Stimulated activated CD4-positive, alpha-beta T cell treated with anti-CD3 and anti-CD28 coated beads, Interleukin-2, amount 100 ng/mL, for 24 hours (primary cell): ENCODE results near the gene TXNL1.

Experiments used
- DNase-seq, 2 donors: peaks; one replicate each; pipeline ENCODE4 v3.0.0-alpha.2; 2020

The TXNL1 gene

DNA sequence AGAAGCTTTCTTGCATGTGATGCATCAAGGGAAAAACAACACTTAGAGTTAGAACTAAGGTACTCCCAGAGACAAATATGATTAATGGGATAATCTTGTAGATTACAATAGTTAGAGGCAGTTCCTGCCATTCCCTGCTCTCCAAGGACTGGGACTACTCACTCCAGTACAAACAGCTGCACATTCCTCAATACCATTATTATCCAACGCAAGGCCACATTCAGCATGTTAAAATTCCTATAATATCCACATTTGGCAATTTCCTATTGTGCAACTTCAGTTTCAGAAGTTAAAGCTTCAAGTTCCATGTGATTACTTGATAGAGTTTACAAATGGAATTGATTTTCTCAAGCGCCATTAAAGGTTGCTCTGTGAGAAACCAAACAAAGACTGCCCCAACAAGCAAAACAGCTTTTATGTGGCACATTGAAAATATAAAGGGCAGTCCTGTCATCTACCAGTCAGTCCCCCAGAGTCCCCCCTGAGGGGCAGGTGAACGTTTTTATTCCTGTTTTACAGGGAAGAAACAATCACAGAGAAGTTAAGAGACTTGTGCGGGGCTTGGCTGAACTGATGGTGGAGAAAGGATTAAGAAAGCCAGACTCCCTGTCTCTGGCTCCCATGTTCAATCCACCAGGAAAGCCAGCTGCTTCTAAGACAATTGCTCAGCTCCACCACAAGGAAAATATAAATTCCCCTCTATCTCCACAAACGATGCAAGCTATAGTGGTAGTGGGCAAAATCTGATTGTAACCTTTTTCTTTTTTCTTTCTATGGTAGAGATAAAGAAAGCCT, 72.6 kb downstream of the TXNL1 start:
- DNase-seq = no peak

DNA sequence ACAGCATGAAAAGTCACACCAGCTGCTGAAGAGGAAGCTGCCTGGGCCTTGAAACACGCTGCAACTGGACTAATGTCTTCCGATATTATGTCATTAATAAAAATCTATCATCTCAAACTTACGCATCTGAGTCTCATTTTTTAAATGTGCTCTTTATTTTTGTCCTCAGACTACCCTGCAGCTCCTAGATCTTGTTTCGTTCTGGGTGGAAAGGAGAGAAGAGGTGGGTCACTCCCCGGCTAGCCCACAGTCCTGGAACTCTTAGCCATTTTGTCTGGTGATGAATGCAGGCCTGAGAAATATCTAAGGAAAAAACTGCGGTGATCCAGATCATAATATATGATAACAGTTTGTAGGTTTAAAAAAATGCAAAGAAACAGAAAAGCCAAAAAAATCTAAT, 73.3 kb downstream of the TXNL1 start:
- DNase-seq = no peak

DNA sequence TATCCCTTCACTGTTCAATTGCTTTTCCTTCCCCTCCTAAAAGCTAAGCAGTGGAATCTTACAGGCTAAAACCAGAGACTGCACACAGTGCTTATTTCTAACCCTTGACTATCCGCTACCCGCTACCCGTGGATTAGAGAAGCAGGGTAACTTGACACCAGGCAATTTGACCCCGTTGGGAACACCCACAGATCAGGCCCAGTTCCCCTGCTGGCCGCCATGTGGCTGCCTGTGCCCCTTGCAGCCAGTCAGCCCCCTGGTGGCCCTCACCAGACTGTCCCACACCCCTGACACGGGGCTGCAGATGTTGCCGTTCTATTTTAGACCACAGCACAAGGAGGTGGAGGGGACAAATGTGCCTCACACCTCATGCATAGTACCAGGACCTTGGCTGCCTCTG, 74.8 kb downstream of the TXNL1 start:
- DNase-seq = no peak

DNA sequence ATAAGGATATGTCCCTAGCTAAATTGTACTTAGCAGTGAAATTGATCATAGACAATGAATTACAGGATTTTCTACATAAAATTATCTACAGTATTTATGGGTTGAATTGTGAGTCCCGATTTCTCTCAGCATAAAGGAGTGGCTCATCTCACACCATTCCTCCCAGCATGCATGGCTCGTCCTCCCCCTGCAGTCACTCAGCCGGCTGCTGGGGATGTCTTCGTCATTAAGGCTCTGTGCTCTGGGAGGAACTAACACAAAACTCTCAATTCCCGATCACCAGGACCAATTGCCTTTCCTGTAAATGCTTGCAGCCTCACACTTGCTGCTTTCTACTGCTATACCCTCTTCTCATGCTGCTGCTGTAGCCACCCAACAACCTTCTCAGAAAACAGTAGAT, 75.9 kb downstream of the TXNL1 start:
- no peak for DNase-seq

DNA sequence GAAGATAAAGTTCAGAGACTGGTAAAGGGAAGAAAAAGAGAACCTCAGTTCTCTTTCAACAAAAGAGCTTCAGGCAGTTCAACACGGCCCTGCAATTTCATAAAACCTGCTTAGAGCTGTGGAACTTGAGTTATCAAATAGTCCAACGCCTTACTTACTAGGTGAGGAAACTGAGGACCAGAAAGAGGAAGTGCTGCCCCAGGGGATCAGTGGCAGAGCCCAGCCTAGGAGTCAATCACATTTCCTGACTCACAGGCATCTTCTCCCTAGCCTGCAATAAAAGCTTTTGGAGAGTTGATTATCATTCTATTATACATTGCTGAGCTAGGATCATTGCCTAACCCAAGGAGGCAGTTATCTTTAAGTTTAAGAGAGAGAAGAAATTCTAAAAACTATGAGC, 77.4 kb downstream of the TXNL1 start:
- DNase-seq = no peak

DNA sequence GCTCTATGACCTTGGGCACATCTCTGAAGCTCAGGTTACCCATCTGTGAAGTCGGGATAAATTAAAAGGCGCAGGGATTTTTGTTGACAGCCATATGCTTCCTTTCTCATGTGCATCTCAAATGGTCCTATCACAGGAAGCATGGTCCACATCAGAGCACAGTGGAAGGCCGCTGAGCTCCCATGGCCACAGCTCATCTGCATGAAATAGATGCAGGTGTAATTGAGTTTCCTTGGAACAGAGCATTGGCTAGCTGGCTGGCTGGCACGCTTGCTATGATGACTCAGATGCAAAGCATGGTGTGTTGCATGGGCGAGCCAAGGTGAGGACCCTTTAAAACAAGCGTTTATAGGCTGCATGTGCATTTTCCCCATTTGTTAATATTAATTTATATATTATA, 79.3 kb downstream of the TXNL1 start:
- no peak for DNase-seq

DNA sequence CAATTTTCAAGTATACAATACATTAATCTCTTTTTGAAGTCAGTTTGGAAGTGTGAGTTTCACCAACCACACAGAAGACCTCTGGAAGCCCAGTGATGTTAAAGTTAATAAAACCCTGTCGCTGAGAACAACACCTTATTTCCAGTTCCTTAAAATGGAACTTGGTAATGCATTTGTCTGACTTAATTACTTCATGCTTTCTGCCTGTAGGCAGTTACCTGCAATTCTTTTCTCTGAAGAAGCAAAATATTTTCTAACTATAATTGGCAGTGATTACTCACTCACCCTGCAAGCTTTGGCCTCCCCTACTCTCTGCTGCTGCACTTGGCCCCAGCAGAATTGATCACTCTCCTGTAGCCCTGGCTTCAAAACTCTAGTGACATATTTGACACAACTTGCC, 81.5 kb downstream of the TXNL1 start:
- no peak for DNase-seq

DNA sequence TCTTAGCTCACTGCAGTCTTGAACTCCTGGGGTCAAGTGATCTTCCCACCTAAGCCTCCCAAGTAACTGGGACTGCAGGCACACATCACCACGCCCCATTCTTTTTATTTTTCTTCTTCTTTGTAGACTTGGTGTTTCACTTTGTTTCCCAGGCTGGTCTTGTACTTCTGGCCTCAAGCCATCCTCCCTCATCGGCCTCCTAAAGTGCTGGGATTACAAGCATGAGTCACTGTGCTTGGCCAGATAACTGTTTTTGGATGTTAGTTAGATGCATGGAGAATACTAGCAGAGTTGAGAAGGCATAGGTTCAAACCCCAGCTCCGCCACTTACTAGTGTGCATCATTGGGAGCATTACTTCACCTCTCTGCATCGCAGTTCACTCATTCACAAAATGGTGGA, 88.3 kb downstream of the TXNL1 start:
- no peak for DNase-seq
